UCSD-AML1 (cell line): ENCODE measurements around the gene ZER1.

Experiments
- DNase-seq: peaks from one replicate; lab custom pipeline; 2025; ENCODE audit not compliant: unreplicated experiment; lab: John Stamatoyannopoulos, UW

The ZER1 gene

DNA sequence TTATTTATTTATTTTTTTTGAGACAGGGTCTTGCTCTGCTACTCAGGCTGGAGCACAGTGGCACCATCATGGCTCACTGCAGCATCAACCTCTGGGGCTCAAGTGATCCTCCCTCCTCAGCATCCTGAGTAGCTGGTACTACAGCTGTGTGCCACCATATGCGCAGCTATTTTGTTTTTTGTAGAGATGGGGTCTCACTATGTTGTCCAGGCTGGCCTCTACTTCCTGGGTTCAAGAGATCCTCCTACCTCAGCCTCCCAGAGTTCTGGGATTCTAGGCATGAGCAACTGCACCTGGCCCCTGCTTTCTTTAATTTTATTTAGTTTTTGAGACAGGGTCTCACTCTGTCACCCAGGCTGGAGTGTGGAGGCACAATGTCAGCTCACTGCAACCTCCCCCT, 28.3 kb downstream of the ZER1 start:
- DNase-seq, result no peak

DNA sequence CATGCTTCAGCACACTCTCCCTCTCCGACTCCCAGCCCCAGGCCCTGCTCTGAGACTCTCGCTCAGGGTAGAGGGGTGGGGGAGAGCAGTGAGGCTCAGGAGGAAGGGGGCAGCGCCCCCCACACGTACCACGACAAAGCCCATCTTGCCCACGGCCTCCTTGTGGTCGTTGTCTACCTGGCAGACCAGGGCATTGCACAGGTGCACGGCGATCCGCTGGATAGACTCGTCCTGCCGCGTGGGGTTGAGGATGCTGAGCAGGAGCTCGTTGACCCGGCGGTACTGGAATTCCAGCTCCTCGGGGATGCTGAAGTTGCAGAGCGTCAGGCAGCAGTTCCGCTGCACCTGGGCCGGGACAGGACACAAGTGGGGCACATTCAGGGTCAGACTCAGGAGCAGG, 29.3 kb downstream of the ZER1 start:
- no peak for DNase-seq

- no peak for DNase-seq
Measured at GRCh38 chr9:128735373-128735772, 36.4 kb downstream of the ZER1 start.

DNA sequence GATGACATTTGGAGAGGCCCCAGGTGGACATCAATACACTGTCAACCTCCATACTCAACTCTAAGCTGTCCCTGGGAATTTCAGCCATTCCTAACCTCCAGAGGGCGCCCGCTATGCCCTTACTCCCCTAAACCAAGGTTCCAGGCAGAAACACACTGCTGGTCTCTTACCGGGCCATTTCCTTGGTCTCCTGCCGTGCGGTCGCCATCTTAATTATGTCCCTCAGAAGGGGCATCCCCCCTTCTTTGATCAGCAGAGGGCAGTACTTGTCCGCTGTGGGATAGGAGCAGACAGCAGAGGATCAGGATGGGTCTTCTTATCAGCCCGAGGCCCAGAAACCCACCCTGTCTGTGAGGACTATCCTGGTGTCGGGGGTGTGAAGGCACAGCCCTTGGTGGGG, 38.5 kb downstream of the ZER1 start:
- peak; percentile 70 for DNase-seq

DNA sequence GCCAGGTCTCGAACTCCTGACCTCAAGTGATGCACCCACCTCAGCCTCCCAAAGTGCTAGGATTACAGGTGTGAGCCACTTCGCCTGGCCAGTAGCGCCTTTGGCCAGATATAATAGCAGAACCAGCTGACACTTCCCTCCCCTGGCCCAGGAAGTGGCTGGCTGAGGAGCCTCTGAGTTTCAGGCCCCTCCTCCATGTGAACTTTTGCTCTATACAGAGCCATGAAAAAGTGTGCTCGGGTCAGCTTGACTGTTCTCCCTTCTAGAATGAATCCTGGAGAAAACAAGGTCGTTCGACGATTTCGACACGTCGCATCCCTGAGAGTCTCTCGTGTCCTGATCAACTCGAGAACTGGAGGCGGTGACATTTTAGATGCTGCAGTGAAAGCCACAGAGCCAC, 39.2 kb downstream of the ZER1 start:
- no peak for DNase-seq

GRCh38 chr9:128731691-128732090, 40.0 kb downstream of the ZER1 start:
- DNase-seq, result no peak

- DNase-seq, result no peak
Measured at GRCh38 chr9:128731093-128731492, 40.6 kb downstream of the ZER1 start.

DNA sequence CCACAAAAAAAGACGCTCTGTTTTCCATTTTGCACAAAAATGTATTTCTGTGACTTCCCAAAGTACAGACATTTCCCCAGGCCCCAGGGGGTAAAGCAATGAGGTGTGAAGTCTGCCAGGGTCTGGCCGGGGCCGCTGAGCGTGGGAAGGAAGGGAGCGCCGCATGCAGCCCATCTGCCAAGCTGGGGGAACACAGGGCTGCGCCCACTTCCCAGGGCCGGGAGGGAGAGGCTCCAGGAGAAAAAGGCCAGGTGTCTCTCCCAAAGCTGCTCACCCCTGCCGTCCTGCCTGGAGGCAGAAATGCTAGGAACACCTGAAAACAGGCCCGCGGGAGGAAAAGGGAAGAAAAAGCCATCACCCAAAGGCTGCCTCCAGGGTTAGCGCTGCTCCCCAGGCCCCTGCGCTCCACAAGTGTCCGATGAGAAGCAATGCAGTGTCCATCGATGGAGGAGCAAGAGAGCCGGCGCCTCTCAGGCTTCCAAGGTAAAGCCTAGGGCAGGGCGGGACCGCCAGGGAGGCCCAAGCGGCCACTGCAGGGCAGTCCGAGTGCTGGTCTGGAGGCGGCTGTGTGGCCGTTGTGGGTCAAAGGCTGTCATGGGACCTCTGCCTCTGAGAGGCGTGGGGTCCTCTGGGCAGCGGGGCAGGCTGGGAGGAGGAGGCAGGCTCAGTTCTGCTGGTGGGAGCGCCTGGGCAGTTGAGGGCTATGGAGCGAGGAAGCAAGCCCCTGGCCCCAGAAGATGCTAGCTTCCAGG, 41.8 kb downstream of the ZER1 start:
- no peak for DNase-seq

DNA sequence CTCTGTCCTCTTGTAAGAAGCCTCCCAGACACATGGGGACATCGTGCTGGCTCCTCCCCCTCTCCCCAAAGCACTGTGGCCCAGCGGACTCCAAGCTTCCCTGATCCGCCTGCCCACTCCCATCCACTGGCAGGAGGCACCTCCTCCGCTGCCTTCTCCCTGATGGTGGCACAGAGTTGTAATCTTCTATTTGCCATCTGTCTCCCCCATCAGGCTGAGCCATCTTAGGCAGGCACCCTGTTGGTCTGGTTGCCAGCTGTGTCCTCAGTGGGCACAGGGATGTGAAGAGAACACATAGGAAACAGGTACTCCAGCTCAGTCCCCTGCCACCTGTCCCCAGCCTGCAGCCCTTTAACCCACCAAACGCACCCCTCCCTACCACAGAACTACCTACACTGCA, 42.4 kb downstream of the ZER1 start:
- no peak for DNase-seq

DNA sequence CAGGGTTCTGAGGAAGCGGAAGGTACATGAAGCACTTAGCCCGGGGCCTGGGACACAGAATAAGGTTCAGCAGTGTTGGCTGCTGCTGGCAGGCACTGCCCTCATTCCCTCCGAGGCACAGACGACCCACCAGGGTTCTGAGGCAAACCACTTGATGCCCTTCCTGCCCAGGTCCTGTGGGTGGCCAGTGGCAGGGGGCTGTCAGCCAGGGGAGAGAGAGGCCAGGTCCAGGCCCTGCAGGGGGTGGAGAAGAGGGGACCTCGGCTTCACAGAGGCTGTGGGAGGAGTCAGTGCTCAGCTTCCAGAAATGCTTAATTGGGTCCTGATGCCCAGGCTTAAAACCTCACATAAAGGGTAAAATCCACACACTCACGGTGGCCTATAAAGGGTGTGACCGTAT, 43.4 kb downstream of the ZER1 start:
- no peak for DNase-seq

- DNase-seq, result no peak
Measured at GRCh38 chr9:128727640-128728248, 44.0 kb downstream of the ZER1 start.

DNA sequence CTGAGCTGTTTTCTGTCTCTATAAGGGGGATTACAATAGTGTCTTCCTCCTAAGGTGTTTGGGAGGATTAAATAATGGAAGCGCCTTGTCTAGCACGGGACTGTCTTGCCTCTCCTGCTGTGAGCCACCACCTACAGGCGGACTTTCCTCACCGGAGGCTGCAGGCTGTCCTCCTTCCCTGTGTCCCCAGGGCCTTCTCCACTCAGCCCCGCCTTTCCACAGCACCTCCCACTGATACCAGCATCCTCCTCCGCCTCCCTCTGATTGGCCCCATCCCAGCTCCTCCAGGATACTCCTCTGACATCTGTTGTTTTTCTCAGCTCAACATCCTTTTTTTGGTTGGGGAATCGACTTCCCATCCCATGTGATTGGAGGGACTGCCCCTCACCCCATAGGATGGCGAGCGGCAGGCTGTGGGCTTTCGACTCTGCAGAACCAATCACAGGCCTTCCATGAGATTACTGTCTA, 46.9 kb downstream of the ZER1 start:
- DNase-seq, result peak; percentile 42

DNA sequence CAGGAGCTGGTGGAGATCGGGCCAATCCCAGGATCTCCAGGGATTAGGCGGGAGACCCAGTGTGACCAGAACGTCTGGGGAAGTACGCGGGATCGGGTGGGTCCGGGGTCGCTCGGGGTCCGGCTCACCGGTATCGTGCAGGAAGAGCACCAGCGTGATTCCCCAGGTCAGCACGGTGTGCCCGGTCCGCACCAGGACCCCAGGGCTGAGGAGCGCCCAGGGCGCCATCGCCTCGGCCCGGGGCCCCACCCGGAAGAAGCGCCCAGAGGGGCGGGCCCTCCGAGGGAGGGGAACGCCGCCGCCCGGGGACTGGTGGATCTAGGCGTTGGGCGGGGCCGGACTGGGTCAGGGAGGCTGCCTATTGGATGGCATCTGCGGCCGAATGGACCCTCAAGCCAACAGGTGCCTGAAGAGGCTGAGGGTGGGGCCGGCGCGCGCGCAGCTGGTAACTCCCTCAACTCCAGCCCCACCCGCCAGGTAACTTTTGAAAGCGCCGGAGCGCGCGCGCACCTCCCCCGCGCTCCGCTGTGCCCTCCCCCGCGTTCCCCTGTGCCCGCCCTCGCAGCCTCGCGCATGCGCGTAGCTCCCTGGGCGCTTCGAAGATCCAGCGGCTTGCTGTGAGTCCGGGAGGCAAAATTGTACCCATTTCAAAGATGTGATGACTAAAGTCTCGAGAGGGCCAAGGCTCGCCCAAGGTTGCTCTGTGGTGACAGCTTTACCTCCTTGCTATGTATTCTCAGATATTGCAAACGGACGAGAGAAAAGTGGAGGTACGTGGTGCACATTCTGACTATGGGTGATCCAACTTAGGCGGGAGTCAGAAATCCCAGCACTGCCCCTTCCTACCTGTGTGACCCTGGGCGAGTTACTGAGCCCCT, 47.6 kb downstream of the ZER1 start, which contains the start of gene ZDHHC12:
ZDHHC12 (minus strand) TSS at position 262 of the 878 bp plus-strand sequence; CDS start at position 228, 34 bp downstream.
- DNase-seq, result peak; percentile 99

- no peak for DNase-seq
Measured at GRCh38 chr9:128723352-128723865, 48.3 kb downstream of the ZER1 start.

GRCh38 chr9:128722380-128723351, 49.1 kb downstream of the ZER1 start:
- DNase-seq, result no peak

- DNase-seq, result no peak
Measured at GRCh38 chr9:128721487-128722010, 50.2 kb downstream of the ZER1 start.

GRCh38 chr9:128720841-128721486, 50.8 kb downstream of the ZER1 start:
- no peak for DNase-seq

GRCh38 chr9:128719919-128720605, 51.7 kb downstream of the ZER1 start:
- DNase-seq, result no peak

GRCh38 chr9:128718475-128718874, 53.3 kb downstream of the ZER1 start:
- no peak for DNase-seq
